Measurements from ENCODE around the gene SLAIN2.
"Not testable (repeated sequence)": the region's sequence is repeated elsewhere in the genome, so short reads cannot be mapped to it uniquely, and the experiment has no call there.

Gene SLAIN2

GRCh38 chr4:48370260-48371134 lies 29.2 kb downstream of the SLAIN2 start:
- no peak for DNase-seq

DNA sequence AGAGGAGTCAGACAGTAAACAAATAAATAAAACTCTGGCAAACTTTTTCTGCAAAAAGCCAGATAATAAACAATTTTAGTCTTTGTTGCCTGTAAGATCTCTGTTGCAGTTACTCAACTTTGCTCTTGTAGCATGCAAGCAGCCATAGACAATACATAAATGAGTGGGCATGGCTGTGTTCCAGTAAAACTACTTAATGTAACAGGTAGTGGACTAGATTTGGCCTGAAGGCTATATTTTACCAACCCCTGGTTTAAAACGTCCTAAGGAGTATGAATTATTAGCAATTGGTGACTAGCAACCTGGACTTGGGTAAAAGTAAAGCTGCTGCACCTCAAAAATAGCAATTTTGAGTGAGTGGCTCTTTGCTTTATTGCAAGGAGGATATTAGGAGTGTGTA lies 30.9 kb downstream of the SLAIN2 start:
- DNase-seq = no peak

DNA sequence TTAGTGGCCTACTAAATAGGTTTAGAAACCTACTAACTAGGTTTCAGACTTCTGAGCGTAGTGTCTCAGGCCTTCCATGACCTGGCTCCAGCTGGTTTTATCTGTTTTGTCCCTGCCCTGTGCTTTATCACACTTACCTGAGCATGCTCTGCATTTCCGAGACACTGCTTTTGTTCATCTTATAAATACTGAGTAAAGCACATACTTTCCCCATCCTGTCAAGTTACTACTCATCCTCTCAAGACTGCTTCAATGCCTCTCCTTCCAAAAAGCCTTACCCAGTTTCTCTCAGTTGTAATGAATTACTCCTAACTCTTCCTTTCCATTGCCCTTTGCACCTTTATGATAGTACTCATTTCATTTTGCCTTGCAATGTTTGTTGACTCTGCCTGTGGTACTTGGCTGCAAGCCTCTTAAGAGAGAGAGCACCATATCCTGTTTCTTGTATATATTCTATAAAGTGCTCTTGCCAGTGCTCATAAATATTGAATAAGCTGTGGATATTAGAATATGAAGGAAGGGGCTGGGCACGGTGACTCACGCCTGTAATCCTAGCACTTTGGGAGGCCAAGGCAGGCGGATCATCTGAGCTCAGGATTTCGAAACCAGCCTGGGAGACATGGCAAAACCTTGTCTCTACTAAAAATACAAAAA lies 34.4 kb downstream of the SLAIN2 start:
- no peak for DNase-seq

DNA sequence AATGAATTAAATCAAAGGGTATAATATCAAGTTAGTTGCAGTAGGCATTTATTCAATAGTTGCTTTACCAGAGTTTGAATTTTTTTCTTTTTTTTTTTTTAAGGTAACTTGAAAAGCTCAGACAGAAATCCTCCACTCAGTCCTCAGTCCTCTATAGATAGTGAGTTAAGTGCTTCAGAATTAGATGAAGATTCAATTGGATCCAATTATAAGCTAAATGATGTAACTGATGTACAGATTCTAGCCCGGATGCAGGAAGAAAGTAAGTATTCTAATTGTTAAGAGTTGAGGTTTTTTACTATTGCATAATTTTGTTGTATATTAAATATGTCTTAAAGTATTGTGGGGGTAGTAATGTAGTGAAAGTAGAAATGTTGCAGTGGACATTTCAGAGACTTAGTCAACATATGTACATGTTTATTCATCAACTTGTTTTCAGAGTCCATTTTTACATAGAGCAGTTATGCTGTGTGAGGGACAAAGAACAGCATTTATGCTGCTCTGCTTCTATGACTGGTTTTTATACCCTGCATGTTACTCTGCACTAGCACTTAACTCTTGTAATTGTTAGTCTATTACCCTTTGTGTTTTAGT lies 38.4 kb downstream of the SLAIN2 start:
- no peak for DNase-seq

DNA sequence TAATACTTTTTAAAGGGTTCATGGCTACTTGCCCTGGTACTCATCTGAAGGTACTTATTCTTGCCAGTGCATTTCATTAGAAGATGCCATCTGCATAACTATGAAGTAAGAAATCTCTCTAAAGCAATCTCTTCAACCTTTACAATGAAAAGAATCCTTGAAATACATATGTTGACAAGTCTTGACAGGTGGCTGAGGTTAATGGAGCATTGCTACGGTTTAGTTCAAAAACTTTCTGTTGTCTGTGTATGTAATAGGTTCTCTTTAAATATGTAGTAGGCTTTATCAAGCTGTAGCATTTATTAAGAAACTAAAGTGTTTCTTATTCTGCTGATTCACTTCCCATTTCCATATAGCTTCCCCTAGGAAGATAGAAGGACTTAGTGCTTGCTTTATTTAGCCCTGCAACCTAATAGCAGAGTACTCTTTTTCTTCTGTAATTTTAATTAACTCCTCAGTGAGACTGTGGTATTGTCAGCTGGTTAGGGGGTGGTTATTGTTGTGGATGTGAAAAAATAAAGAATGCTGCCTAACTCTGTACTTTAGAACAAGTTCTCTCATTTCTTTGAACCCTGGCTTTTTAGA lies 39.3 kb downstream of the SLAIN2 start:
- no peak for DNase-seq

DNA sequence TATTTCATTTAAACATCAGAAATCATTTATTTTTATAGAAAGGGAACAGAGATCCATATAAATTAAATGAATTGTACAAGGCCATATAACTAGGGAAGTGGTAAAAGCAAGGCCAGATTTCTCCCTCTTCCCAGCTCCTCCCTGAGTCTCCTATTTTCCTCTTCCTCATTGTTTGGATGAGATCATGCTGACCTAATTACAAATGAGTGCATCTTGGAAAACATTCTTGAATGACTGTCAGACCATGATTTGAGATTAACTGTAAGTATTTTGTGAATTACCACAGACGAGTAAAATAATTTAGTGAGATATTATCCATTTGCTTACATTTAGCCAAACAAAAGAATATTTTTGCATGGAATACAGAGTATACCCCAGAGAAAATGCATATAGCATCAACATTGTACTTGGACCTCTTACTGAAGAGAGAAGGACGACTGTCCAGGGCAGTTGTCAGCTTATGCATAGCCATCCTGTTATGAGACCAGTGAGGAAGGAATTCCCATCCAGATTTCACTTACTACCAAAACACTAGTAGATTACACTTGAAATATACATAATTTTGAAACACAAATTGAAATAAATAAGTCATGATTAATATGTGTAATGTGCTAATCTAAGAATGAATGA lies 47.3 kb downstream of the SLAIN2 start:
- no peak for DNase-seq

- DNase-seq = no peak
Observed at GRCh38 chr4:48396043-48396442, 54.7 kb downstream of the SLAIN2 start.

DNA sequence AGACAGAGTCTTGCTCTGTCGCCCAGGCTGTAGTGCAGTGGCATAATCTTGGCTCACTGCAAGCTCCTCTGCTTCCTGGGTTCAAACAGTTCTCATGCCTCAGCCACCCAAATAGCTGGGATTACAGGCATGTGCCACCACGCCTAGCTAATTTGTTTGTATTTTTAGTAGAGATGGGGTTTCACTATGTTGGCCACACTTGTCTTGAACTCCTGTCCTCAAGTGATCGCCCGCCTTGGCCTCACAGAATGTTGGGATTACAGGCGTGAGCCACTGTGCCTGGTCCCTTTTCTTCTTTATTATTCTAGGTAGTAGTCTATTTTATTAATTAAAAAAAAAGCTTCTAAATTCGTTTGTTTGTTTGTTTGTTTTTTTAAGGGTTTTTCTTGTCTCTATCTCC lies 59.1 kb downstream of the SLAIN2 start:
- no peak for DNase-seq

DNA sequence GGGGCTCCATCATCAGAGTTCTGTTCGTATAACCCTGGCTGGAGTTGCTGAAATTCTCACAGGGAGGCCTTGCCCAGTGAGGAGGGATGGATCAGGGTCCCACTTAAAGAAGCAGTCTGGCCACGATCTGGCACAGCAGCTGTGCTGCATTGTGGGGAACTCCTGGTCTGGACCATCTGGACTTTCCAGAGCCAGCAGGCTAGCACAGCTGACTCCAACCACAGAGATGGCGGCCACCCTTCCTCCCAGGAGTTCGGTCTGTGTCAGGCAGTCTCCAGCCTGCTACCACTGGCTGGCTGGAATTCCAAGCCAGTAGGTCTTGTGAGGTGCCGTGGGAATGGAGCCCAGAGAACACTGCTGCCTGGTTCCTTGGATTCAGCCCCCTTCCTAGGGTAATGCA lies 62.0 kb downstream of the SLAIN2 start:
- DNase-seq = no peak

GRCh38 chr4:48403779-48404178 lies 62.5 kb downstream of the SLAIN2 start:
- no peak for DNase-seq

- DNase-seq = no peak
Observed at GRCh38 chr4:48405924-48406323, 64.6 kb downstream of the SLAIN2 start.

DNA sequence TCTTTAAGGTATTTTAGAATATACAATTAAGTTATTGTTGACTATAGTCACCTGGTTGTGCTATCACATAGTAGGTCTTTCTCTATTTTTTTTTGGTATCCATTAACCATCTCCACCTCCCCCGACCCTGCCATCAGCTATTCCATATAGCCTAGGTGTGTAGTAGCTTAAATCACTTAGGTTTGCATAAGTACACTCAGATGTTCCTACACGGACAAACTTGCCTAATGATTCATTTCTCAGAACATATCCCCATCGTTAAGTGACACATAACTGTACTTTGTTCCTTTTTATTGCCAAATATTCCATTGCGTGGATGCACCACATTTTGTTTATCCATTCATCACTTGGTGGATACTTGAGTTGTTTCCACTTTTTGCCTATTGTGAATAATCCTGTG lies 67.9 kb downstream of the SLAIN2 start:
- DNase-seq = no peak

DNA sequence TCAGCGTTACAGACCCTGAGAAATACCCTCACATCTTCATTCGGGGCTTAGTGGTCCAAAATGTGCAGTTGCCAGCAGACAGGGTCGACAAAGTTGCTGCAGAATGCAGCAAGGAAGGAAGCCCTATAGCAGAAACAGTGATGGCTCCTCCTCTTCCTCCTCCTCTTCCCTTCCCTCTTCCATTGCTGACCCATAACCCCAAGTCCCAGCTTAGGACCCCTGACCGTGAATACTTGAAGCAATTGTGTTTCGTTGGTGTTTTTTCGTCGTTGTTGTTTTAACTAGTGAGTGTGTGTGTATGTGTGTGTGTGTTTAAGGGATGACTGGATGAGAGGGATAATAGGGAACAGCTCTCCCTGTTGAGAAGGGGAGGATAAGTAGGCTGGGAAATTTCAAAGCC lies 69.5 kb downstream of the SLAIN2 start:
- no peak for DNase-seq

- DNase-seq = no peak
Observed at GRCh38 chr4:48420144-48420543, 78.8 kb downstream of the SLAIN2 start.

- DNase-seq = no peak
Observed at GRCh38 chr4:48421101-48421500, 79.8 kb downstream of the SLAIN2 start.

DNA sequence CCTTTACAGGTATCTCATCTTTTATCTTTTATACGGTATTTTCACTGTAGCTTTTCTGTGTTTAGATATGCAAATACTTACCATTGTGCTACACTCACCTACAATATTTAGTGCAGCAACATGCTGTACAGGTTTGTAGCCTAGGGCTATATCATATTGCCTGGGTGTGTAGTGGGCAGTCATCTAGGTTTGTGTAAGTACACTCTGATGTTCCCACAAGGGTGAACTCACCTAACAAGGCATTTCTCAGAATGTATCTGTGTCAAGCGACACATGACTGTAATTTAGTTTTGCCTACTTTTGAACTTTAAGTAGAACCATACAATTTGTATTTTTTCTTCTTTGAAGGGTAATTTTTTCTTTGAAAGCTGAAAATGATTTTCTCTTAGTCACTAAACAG lies 87.6 kb downstream of the SLAIN2 start:
- no peak for DNase-seq

GRCh38 chr4:48429709-48430474 lies 88.6 kb downstream of the SLAIN2 start:
- DNase-seq = no peak

DNA sequence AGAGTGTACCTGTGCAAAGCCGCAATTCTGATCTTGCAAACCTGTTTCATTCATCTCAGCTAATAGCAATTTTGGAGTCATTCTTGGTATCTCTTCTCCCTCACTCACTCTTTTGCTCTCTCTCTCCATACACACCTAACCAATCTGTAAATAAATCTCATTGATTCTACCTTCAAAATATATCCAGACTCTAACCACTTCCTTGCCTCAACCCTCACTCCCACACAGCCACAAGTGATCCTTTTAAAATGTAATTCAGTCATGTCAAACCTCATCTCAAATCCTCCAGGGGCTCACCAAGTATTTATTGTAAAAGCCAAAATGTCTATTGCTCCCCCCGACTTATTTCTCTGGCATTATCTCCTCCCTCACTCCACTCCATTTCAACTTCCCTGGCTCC lies 90.1 kb downstream of the SLAIN2 start:
- no peak for DNase-seq

- DNase-seq = no peak
Observed at GRCh38 chr4:48432017-48432416, 90.7 kb downstream of the SLAIN2 start.

DNA sequence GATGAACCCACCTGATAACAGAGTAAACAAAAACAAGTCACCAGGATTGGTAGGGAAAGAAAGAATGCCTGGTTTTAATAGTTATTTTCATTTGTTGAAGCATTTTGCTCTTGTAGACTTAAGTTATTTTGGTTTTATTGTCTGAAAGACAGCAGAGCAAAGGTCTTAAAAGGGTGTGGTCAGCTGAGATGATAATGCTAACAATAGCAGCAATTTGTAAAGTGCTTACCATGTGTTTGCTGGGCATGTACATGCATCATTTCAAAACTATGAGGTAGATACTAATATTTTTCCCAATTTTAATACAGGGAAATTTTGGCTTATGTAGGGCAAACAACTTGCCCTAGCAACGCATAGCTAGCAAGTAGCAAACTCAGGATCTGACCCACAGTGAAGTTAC lies 95.0 kb downstream of the SLAIN2 start:
- DNase-seq = no peak

GRCh38 chr4:48439988-48440387 lies 98.7 kb downstream of the SLAIN2 start:
- peak; percentile 11 to 24 for DNase-seq

DNA sequence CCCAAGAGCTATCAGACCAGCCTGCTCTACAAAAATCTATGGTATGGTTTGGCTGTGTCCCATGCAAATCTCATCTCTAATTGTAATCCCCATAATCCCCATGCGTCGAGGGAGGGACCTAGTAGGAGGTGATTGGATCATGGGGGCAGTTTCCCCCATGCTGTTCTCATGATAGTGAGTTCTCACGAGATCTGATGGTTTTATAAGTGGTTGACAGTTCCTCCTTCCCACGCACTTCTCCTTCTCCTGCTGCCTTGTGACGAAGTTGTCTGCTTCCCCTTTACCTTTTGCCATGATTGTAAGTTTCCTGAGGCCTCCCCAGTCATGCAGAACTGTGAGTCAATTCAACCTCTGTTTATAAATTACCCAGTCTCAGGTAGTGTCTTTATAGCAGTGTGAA lies 99.6 kb downstream of the SLAIN2 start:
- not testable (repeated sequence) for DNase-seq

Data from hippocampal formation (tissue), 2 donors.